ENCODE data around the gene BARHL1. TPM values are rescaled to one million over a fixed set of nuclear protein-coding genes. Genes with fewer than 3 reads are reported as not detected.

Gene BARHL1
- total RNA-seq (2012; rRNA removed) (not detected in 2 replicates), polyA plus RNA-seq (2012; rRNA removed) (not detected in 2 replicates), Bru-seq, nascent RNA (not detected), BruChase-seq, experiment 1, labeled RNA remaining after a 6-hour chase (not detected), BruChase-seq, experiment 2, labeled RNA remaining after a 2-hour chase (not detected)
- not detected in 2 replicates for polyA plus RNA-seq (2012; cell fraction: cytosol; rRNA removed)
- not detected in 2 replicates for polyA plus RNA-seq (2012; cell fraction: nucleus; rRNA removed; ENCODE audit: low replicate concordance)
- long read RNA-seq: 0 reads

- CTCF ChIA-PET: interaction anchor here (0.7 kb wide), 1 partner anchor 592 kb away, joined by 4 read pairs; no protein-coding TSS in a partner anchor
- H2AK5ac ChIP-seq (ENCODE audit: low read depth, low read length): no peak within 1 kb of the TSS
These were observed at the start of gene BARHL1 for GRCh38 chr9:132582276-132582785. BARHL1 (plus strand) TSS chr9:132582606; CDS start chr9:132582798, 192 bp downstream.

More at GRCh38 chr9:132582276-132582785, at the start of gene BARHL1:
- no peak for ATAC-seq (ENCODE audit: low read depth)
- WGBS, 2 experiments (ENCODE audit: extremely low coverage in 2 of 2, insufficient read length in 1 of 2): 1% methylated on average over 15 of the region's 36 CpGs; no CpG with 5 or more reads in 1 of the 2 experiments
- Histone ChIP-seq H2BK15ac (ENCODE audit: low read depth, low read length) (no peak within 1 kb of the TSS), H3K4ac (ENCODE audit: low read depth, low read length) (no peak within 1 kb of the TSS), H4K20me1 (ENCODE audit: insufficient read depth, low read length) (peaks cover 45% of the 10 kb centered on the region), H3K18ac (ENCODE audit: low read depth, low read length) (no peak within 1 kb of the TSS), H3K9ac (ENCODE audit: low read depth, low read length) (no peak within 1 kb of the TSS), H3K56ac (ENCODE audit: extremely low read depth, insufficient read depth, low read length) (no peak within 1 kb of the TSS), H3K14ac (replicated peaks; ENCODE audit: low read depth, low read length) (no peak within 1 kb of the TSS), H3K23ac (ENCODE audit: low read depth, low read length) (no peak within 1 kb of the TSS), H3K9me3 (ENCODE audit: control insufficient read depth, insufficient read depth, low read length) (peaks cover 2% of the 10 kb centered on the region), H4K8ac (ENCODE audit: low read depth in 2 of 2, low read length in 2 of 2) (no peak within 1 kb of the TSS), H3K4me3 (ENCODE audit: insufficient read depth, low read depth, low read length) (peak within 1 kb of the TSS; percentile 14; the same call in 1 of the 2 replicates), H3K36me3 (ENCODE audit: control insufficient read depth, insufficient read depth, low read length) (no peaks in the 10 kb centered on the region), H2BK5ac (ENCODE audit: low read depth, low read length, poor library complexity, severe bottlenecking) (no peak within 1 kb of the TSS), H3K4me1 (ENCODE audit: control insufficient read depth, insufficient read depth, low read length) (no peaks in the 10 kb centered on the region), H2BK20ac (ENCODE audit: low read depth, low read length) (no peak within 1 kb of the TSS), H4K91ac (ENCODE audit: insufficient read depth, low read depth, low read length) (no peak within 1 kb of the TSS), H3K27ac (ENCODE audit: insufficient read depth, low read length) (no peak within 1 kb of the TSS), H2BK120ac (ENCODE audit: low read depth, low read length) (no peak within 1 kb of the TSS), H3K9me1 (ENCODE audit: insufficient read depth, low read length) (no peaks in the 10 kb centered on the region; the same call in 1 of the 2 replicates), H2AFZ (replicated peaks; ENCODE audit: low read length, poor library complexity) (no peak within 1 kb of the TSS), H3K79me1 (ENCODE audit: low read depth in 1 of 2, low read length in 2 of 2) (no peaks in the 10 kb centered on the region), H2AK9ac (replicated peaks; ENCODE audit: low read depth, low read length, poor library complexity) (no peak within 1 kb of the TSS), H4K5ac (ENCODE audit: low read depth, low read length) (no peak within 1 kb of the TSS), H3K4me2 (ENCODE audit: low read depth, low read length) (peak within 1 kb of the TSS; percentile 47), H3K27me3 (ENCODE audit: control insufficient read depth, insufficient read depth, low read length) (peaks cover 96% of the 10 kb centered on the region)
- TF ChIP-seq CHD1 (IDR thresholded peaks at IDR 0.05; ENCODE audit: low read depth, low read length) (no peak), FOS (IDR thresholded peaks at IDR 0.05; ENCODE audit: low read depth, low read length) (no peak), RFX5 (IDR thresholded peaks at IDR 0.05; ENCODE audit: low read depth, low read length) (no peak), RCOR1 (IDR thresholded peaks at IDR 0.05; ENCODE audit: insufficient replicate concordance, low read length) (no peak), POLR2A (IDR thresholded peaks at IDR 0.05; ENCODE audit: low read depth, low read length) (no peak), RAD21 (IDR thresholded peaks at IDR 0.05; ENCODE audit: low read length) (no peak), ELK1 (IDR thresholded peaks at IDR 0.05; ENCODE audit: borderline replicate concordance, low read depth, low read length) (no peak), CEBPB (IDR thresholded peaks at IDR 0.05; ENCODE audit: low read depth, low read length) (no peak), MAZ (IDR thresholded peaks at IDR 0.05; ENCODE audit: borderline replicate concordance, low read depth, low read length) (no peak), CTCF (conservative IDR thresholded peaks at IDR 0.05; ENCODE audit: low read depth, low read length) (no peak), USF2 (IDR thresholded peaks at IDR 0.05; ENCODE audit: low read depth, low read length) (no peak), MXI1 (IDR thresholded peaks at IDR 0.05; ENCODE audit: borderline replicate concordance, low read depth, low read length) (no peak), BHLHE40 (IDR thresholded peaks at IDR 0.05; ENCODE audit: low read depth, low read length) (no peak)
- in situ Hi-C loops (cut with MboI; ENCODE audit: low sequenced_read_pairs): no loop called here
- intact Hi-C loops (cut with micrococcal nuclease): no loop called here
- POLR2A ChIA-PET (ENCODE audit: unreplicated experiment): no interaction called here
- no TSS peak for BruUV-seq (replicated peaks)
- no peak for DNase-seq
- dilution Hi-C loops (cut with HindIII; ENCODE audit: low sequenced_read_pairs, unreplicated experiment): no loop called here

All from IMR-90 (cell line).